ENCODE measurements around the gene PDE5A.
A peak's percentile ranks its signal among the peaks of the same experiment; 100 is the strongest.
"Not testable (repeated sequence)": the region's sequence is repeated elsewhere in the genome, so short reads cannot be mapped to it uniquely, and the experiment has no call there.

Gene PDE5A

DNA sequence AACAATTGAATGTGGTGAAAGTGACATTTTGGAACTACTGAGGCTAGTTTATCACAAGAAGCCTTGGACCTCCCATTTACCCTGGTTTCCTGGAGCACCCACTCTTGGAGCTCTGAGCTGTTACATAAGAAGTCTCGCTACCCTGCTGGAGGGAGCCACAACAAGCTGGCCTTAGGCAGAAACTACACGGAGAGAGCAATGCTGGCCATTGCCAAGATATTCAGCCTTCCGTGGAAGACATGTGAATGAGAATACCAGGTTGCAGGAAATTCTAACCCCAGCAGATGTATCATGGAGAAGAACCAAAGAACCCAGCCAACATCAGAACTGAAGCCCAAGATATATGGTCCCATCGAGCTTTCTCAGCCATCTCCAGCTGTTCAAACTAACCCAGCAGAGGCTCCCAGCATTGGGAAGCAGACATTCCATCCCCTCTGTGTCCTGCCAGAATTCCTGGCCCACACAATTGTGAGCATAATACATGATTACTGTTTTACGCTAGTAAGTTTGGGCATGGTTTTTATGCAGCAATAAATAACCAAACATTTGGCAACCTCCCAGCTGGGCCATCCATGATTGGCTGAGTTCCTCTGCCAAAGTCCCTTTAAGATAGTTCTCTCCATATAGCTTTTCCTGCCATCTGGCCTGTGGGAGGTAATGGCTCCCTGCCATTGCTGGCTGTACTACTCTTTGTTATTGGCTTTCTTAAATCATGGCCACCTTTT, 17.9 kb upstream of the PDE5A start:
- no peak for DNase-seq (ENCODE audit: low spot score)

GRCh38 chr4:119643306-119644042, 14.9 kb upstream of the PDE5A start:
- no peak for DNase-seq (ENCODE audit: low spot score)

- no peak for DNase-seq (ENCODE audit: low spot score)
Measured at GRCh38 chr4:119641765-119642164, 13.2 kb upstream of the PDE5A start.

- no peak for DNase-seq (ENCODE audit: low spot score)
Measured at GRCh38 chr4:119638359-119638758, 9.8 kb upstream of the PDE5A start.

DNA sequence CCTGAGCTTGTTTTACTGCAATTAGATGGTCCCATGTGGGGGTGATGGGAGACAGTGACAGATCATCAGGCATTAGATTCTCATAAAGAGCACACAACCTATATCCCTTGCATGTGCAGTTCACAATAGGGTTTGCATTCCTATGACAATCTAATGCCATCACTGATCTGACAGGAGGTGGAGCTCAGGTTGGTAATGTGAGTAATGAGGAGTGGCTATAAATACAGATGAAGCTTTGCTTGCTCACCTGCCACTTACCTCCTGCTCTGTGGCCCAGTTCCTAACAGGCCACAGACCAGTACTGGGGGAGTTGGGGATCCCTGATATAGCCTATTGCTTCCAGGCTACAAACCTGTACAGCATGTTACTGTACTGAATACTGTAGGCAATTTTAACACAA, 8.2 kb upstream of the PDE5A start:
- DNase-seq (ENCODE audit: low spot score): not testable (repeated sequence)

DNA sequence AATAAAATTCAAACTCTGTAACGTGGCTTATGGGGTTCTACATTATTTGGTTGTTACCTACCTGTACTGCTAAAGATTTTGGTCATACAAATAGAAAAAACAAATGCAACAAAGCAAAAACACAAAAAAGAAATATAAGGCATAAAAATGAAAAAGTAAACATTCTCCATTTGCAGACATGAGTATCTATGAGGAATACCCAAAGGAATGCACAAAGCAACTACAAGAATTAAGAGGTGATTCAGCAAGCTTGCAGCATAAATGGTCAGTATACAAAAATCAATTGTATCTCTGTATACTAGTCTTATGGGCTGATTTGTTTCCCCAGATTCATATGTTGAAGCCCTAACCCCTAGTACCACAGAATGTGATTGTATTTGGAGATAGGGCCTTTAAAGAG, 3.6 kb upstream of the PDE5A start:
- DNase-seq (ENCODE audit: low spot score): no peak

GRCh38 chr4:119629142-119629471, 503 bp upstream of the PDE5A start:
- no peak for DNase-seq (ENCODE audit: low spot score)

- DNase-seq (ENCODE audit: low spot score): peak; percentile 69
Measured at GRCh38 chr4:119627267-119628255, 1.0 kb downstream of the PDE5A start.

- no peak for DNase-seq (ENCODE audit: low spot score)
Measured at GRCh38 chr4:119626943-119627266, 1.7 kb downstream of the PDE5A start.

- DNase-seq (ENCODE audit: low spot score): no peak
Measured at GRCh38 chr4:119626420-119626819, 2.2 kb downstream of the PDE5A start.

DNA sequence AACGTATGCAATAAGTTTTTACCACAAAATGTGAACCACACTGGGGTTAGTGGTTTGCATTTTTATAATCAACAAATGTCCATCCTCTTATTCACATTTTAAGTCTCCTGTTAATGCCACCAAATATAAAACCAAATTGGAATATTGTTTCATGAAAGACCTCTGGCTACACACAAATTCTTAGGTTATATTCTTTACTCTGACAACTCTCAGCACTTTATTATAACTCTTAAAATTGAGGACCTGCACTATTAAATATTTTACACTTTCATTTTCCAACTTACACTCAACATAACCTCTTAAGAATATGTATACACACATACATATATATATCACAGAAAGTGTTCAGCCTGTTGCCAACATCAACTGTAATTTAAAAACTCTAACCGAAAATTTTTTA, 2.8 kb downstream of the PDE5A start:
- no peak for DNase-seq (ENCODE audit: low spot score)

DNA sequence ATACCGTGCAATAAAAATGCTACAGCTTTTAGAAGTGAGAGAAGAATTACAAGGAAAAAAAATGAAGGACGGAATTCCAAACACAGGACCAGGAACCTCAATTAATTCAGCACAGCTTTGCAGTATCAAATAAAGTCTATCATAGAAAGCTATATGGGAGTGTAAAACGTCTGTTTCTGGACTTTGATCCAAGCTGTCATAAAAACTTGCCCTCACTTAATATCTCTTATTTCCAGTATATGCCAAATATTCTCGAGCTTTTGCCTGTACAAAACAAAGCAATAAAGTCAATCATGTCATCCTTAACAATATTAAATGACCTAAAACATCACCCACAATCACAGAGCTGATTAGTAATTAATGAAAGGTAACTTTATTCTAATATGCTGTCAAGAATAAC, 4.2 kb downstream of the PDE5A start:
- DNase-seq (ENCODE audit: low spot score): peak; percentile 26

- DNase-seq (ENCODE audit: low spot score): no peak
Measured at GRCh38 chr4:119623025-119623424, 5.6 kb downstream of the PDE5A start.

- no peak for DNase-seq (ENCODE audit: low spot score)
Measured at GRCh38 chr4:119615068-119615719, 13.4 kb downstream of the PDE5A start.

- no peak for DNase-seq (ENCODE audit: low spot score)
Measured at GRCh38 chr4:119604266-119604665, 24.3 kb downstream of the PDE5A start.

DNA sequence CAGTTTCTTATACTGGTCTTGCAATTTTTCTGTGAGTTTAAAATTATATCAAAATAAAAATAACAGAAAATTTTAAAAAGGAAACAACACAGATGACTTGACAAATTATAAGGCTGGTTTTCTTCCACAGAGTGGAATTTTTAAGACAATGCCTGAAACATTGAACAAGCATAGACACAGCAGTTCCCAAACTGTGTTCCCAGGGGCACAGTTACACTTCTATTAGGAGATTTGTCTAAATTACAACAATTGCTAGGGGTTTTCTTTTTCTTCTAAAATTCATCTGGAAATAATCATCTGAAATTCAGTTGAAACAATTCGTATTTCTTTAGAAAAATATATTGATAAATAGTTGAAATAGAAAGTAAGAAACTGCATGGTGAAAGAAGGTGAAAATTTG, 26.2 kb downstream of the PDE5A start:
- no peak for DNase-seq (ENCODE audit: low spot score)

DNA sequence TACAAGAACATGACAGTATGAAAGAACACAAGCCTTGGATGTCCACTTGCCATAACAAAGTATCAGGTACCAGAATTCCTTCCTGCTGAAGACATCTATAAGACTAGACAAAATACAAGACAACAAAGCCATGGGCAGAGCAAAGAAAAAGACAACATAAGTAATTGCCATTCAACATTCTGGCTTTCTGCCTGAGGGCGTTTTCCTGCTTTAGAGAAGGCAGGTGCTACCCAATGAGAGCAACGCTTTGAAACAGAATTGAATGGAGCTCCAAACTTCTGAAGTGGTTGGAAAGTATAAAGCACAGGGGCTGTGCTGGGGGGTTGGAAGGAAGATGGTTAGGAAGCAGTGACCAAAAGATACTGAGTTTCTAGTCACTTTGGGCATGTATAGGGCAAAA, 30.1 kb downstream of the PDE5A start:
- no peak for DNase-seq (ENCODE audit: low spot score)

GRCh38 chr4:119597377-119597776, 31.2 kb downstream of the PDE5A start:
- DNase-seq (ENCODE audit: low spot score): no peak

DNA sequence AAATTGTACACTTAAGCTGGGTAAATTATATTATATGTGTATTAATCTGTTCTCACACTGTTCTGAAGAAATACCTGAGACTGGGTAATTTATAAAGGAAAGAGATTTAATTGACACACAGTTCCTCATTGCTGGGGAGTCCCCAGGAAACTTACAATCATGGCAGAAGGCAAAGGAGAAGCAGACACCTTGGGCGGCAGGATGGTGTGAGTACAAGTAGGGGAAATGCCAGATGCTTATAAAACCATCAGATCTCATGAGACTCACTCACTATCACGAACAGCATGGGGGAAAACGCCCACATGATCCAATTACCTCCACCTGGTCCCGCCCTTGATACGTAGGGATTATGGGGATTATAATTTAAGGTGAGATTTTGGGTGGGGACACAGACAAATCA, 34.9 kb downstream of the PDE5A start:
- no peak for DNase-seq (ENCODE audit: low spot score)

- no peak for DNase-seq (ENCODE audit: low spot score)
Measured at GRCh38 chr4:119592830-119593229, 35.8 kb downstream of the PDE5A start.

- DNase-seq (ENCODE audit: low spot score): no peak
Measured at GRCh38 chr4:119589165-119589564, 39.4 kb downstream of the PDE5A start.

GRCh38 chr4:119587796-119588195, 40.8 kb downstream of the PDE5A start:
- no peak for DNase-seq (ENCODE audit: low spot score)
